H1 (cell line): ENCODE results near the gene COMT. TPM values are rescaled to one million over a fixed set of nuclear protein-coding genes. Genes with fewer than 3 reads are reported as not detected.

Experiments used
- CTCF ChIA-PET: fragments of 300-600 bp; sonication (Branson Sonifier 250); formaldehyde crosslinking; loops from one replicate; lab custom pipeline; 2021; ENCODE audit not compliant: partially characterized antibody; lab: Charles Lee
- POLR2A ChIA-PET: fragments of 300-600 bp; sonication (Branson Sonifier 250); formaldehyde crosslinking; loops from one replicate; lab custom pipeline; 2021; ENCODE audit warnings: inconsistent platforms; ENCODE audit not compliant: partially characterized antibody; lab: Charles Lee
- DNase-seq, 2 experiments: peaks; one replicate each; pipeline versions ENCODE4 v3.0.0 to v3.0.0-alpha.2; 2010 to 2022; ENCODE audit warnings: low spot score in 2 of 2, low read depth in 1 of 2, mixed read lengths in 1 of 2
- FAIRE-seq: peaks from 2 replicates; lab custom pipeline; 2011; peaks lifted over from hg19 to GRCh38; lab: Jason Lieb, UNC
- H2AFZ ChIP-seq: 2 replicates; pipeline ENCODE4 v1.8.1; 2012; ENCODE audit warnings: low read length, inconsistent platforms
- H2AK5ac ChIP-seq: 2 replicates; pipeline ENCODE4 v1.6.1; 2013; ENCODE audit warnings: low read depth, low read length
- H2BK120ac ChIP-seq: replicated peaks from 2 replicates; pipeline ENCODE3; 2013; ENCODE audit warnings: low read depth, low read length, inconsistent platforms
- H2BK12ac ChIP-seq: 2 replicates; pipeline ENCODE4 v1.6.1; 2013; ENCODE audit warnings: low read depth, low read length
- H2BK15ac ChIP-seq: 2 replicates; pipeline ENCODE4 v1.6.1; 2013; ENCODE audit warnings: low read length
- H2BK20ac ChIP-seq: 2 replicates; pipeline ENCODE4 v1.6.1; 2013; ENCODE audit warnings: low read length
- H2BK5ac ChIP-seq: 2 replicates; pipeline ENCODE4 v1.6.1; 2013; ENCODE audit warnings: low read depth, low read length
- H3K14ac ChIP-seq: 2 replicates; pipeline ENCODE4 v1.6.1; 2013; ENCODE audit warnings: inconsistent platforms; ENCODE audit not compliant: insufficient read length
- H3K18ac ChIP-seq: 2 replicates; pipeline ENCODE4 v1.6.1; 2013; ENCODE audit warnings: low read length; ENCODE audit errors: extremely low read depth
- H3K23ac ChIP-seq: 2 replicates; pipeline ENCODE4 v1.6.1; 2013; ENCODE audit warnings: inconsistent platforms; ENCODE audit not compliant: insufficient read length
- H3K23me2 ChIP-seq: 2 replicates; pipeline ENCODE4 v1.6.1; 2013; ENCODE audit warnings: low read depth, low read length
- H3K27ac ChIP-seq: 2 replicates; pipeline ENCODE4 v1.6.1; 2011; ENCODE audit warnings: low read depth, low read length, inconsistent platforms
- H3K27me3 ChIP-seq, 4 experiments: replicated peaks in 1 of 4; 1 replicate in 1 of 4; 2 replicates in 3 of 4; pipeline versions ENCODE4 v1.6.1 to v1.8.1; 2011 to 2013; ENCODE audit warnings: low read length in 3 of 4, mild to moderate bottlenecking in 3 of 4, inconsistent platforms in 2 of 4, mixed read lengths in 2 of 4, moderate library complexity in 1 of 4; ENCODE audit not compliant: control insufficient read depth in 3 of 4, insufficient read depth in 3 of 4; ENCODE audit errors: extremely low read depth in 1 of 4
- H3K36me3 ChIP-seq, 4 experiments: 2 replicates each; pipeline versions ENCODE4 v1.6.1 to v1.8.1; 2011 to 2013; ENCODE audit warnings: mild to moderate bottlenecking in 4 of 4, low read length in 3 of 4, moderate library complexity in 2 of 4, control low read depth in 1 of 4, inconsistent platforms in 1 of 4; ENCODE audit not compliant: insufficient read depth in 4 of 4, control insufficient read depth in 2 of 4
- H3K4ac ChIP-seq: replicated peaks from 2 replicates; pipeline ENCODE3; 2013; ENCODE audit warnings: low read length, low read depth, mixed read lengths, inconsistent platforms; ENCODE audit not compliant: insufficient read length
- H3K4me1 ChIP-seq, 4 experiments: replicated peaks in 1 of 4; 1 replicate in 1 of 4; 2 replicates in 3 of 4; pipeline versions ENCODE4 v1.6.1 to v1.8.1; 2011 to 2013; ENCODE audit warnings: low read length in 3 of 4, inconsistent platforms in 2 of 4, mixed read lengths in 1 of 4; ENCODE audit not compliant: insufficient read depth in 4 of 4, control insufficient read depth in 3 of 4
- H3K4me2 ChIP-seq, 2 experiments: 2 replicates each; pipeline versions ENCODE4 v1.6.1 to v1.8.1; 2011 to 2013; ENCODE audit warnings: low read depth in 2 of 2, low read length in 2 of 2, control low read depth in 1 of 2, inconsistent platforms in 1 of 2, mild to moderate bottlenecking in 1 of 2; ENCODE audit not compliant: insufficient read depth in 1 of 2
- H3K4me3 ChIP-seq, 4 experiments: fragments of 200-600, 300-600 bp in 1 of 4; sonication (generic), shearing (Covaris generic), sonication (Bioruptor Twin) in 1 of 4; 2 replicates each; pipeline versions ENCODE4 v1.5.1 to v1.8.1; 2011 to 2016; ENCODE audit warnings: low read length in 4 of 4, low read depth in 3 of 4, control low read depth in 2 of 4, inconsistent platforms in 2 of 4, mild to moderate bottlenecking in 2 of 4, mixed read lengths in 1 of 4, moderate library complexity in 1 of 4; ENCODE audit not compliant: insufficient read depth in 2 of 4; ENCODE audit errors: extremely low read depth in 1 of 4
- H3K56ac ChIP-seq: replicated peaks from 2 replicates; pipeline ENCODE3; 2013; ENCODE audit warnings: low read depth, mild to moderate bottlenecking, mixed read lengths, low read length, inconsistent platforms; ENCODE audit not compliant: insufficient read length
- H3K79me1 ChIP-seq: 2 replicates; pipeline ENCODE4 v1.6.1; 2013; ENCODE audit warnings: low read depth, low read length, control low read depth
- H3K79me2 ChIP-seq, 2 experiments: 2 replicates each; pipeline versions ENCODE4 v1.6.1 to v1.8.1; 2012 to 2013; ENCODE audit warnings: low read length in 2 of 2, mild to moderate bottlenecking in 2 of 2, inconsistent platforms in 1 of 2; ENCODE audit not compliant: insufficient read depth in 2 of 2, control insufficient read depth in 1 of 2
- H3K9ac ChIP-seq, 4 experiments: replicated peaks in 1 of 4; 1 replicate in 1 of 4; 2 replicates in 3 of 4; pipeline versions ENCODE4 v1.6.1 to v1.8.1; 2011 to 2013; ENCODE audit warnings: low read depth in 3 of 4, low read length in 3 of 4, control low read depth in 2 of 4, mild to moderate bottlenecking in 2 of 4, moderate library complexity in 2 of 4, inconsistent platforms in 1 of 4; ENCODE audit errors: extremely low read depth in 1 of 4
- H3K9me3 ChIP-seq, 2 experiments: 2 replicates each; pipeline versions ENCODE4 v1.6.1 to v1.8.1; 2012 to 2013; ENCODE audit warnings: mild to moderate bottlenecking in 2 of 2, moderate library complexity in 2 of 2, control low read depth in 1 of 2, inconsistent platforms in 1 of 2, low read depth in 1 of 2, low read length in 1 of 2, mixed read lengths in 1 of 2; ENCODE audit not compliant: insufficient read depth in 2 of 2
- H4K20me1 ChIP-seq, 2 experiments: replicated peaks in 1 of 2; 2 replicates each; pipeline versions ENCODE3 to v1.8.1; 2011 to 2013; ENCODE audit warnings: inconsistent platforms in 2 of 2, low read length in 2 of 2, mild to moderate bottlenecking in 1 of 2; ENCODE audit not compliant: insufficient read depth in 2 of 2, control insufficient read depth in 1 of 2
- H4K5ac ChIP-seq: 2 replicates; pipeline ENCODE4 v1.6.1; 2013; ENCODE audit warnings: low read length, low read depth, mixed read lengths, inconsistent platforms; ENCODE audit not compliant: insufficient read length
- H4K8ac ChIP-seq: 2 replicates; pipeline ENCODE4 v1.8.0; 2013; ENCODE audit warnings: mild to moderate bottlenecking, moderate library complexity, low read length, inconsistent platforms; ENCODE audit not compliant: insufficient read depth; ENCODE audit errors: extremely low read depth
- H4K91ac ChIP-seq: replicated peaks from 2 replicates; pipeline ENCODE3; 2013; ENCODE audit warnings: low read length, mixed read lengths, inconsistent platforms; ENCODE audit not compliant: insufficient read length
- GABPA ChIP-seq: IDR thresholded peaks from 2 replicates; pipeline ENCODE4 v1.6.1; 2011; ENCODE audit warnings: mild to moderate bottlenecking, low read length, moderate library complexity, borderline replicate concordance; ENCODE audit not compliant: insufficient read depth
- JUND ChIP-seq: IDR thresholded peaks from 2 replicates; pipeline ENCODE4 v1.6.1; 2011; ENCODE audit warnings: mild to moderate bottlenecking, improper control_type of control experiment, low read length
- KDM1A ChIP-seq: fragments of 200-600, 300-600 bp; sonication (generic); IDR thresholded peaks from 2 replicates; pipeline ENCODE4 v1.7.1; 2016; ENCODE audit warnings: mild to moderate bottlenecking, low read length, borderline replicate concordance
- WGBS, 2 experiments: shearing (Covaris generic) in 1 of 2; methylation state at CpG; one replicate each; pipeline versions ENCODE4 v1.1.6 to v1.1.7; 2013 to 2015; ENCODE audit warnings: low lambda C conversion rate in 2 of 2, mixed read lengths in 2 of 2, inconsistent platforms in 1 of 2, low coverage in 1 of 2, missing lambda C conversion rate in 1 of 2; ENCODE audit not compliant: insufficient replicate concordance in 2 of 2, insufficient coverage in 1 of 2, insufficient read length in 1 of 2; ENCODE audit errors: extremely low coverage in 1 of 2, missing lambda C conversion rate in 1 of 2; 5-methylcytosine and 5-hydroxymethylcytosine counted together
- polyA plus RNA-seq, 7 experiments: library from polyadenylated mRNA; depleted of rRNA in 3 of 7; stranded (reverse) in 5 of 7; unstranded in 2 of 7; fragments of >200 nt in 5 of 7; fragments of 200-250 nt in 2 of 7; gene quantifications; 1 replicate in 5 of 7; 2 replicates in 1 of 7; 4 replicates in 1 of 7; pipeline versions ENCODE4 v1.2.1 to v1.2.3, GENCODE V29; 2011 to 2013; ENCODE audit warnings: missing spikeins in 2 of 7, mixed read lengths in 2 of 7
- total RNA-seq: library from RNA; stranded (reverse); fragmentation: NEBNext Ultra II Directional; extraction: Animal tissue kit (Norgen Biotek cat#: 25700); gene quantifications from 2 replicates; pipeline ENCODE4 v1.2.1, GENCODE V29; 2021

The COMT gene
- total and polyA plus RNA-seq, 2 of the 8 experiments (the other 6 are each of a cell fraction or from before 2014, with no cell fraction given), result 15.2 to 33.7 TPM

GRCh38 chr22:19989725-19990067, 48.1 kb downstream of the COMT start:
- Histone ChIP-seq H4K5ac (no peak overlapping the region), H4K20me1 (peaks cover 10 to 12% of the 10 kb centered on the region in 2 experiments), H4K8ac (no peak overlapping the region), H3K79me2 (peaks cover 0 to 8% of the 10 kb centered on the region in 2 experiments; a peak in 1 of 4 replicates), H3K18ac (no peak overlapping the region), H3K79me1 (peaks cover 12% of the 10 kb centered on the region), H2BK5ac (no peak overlapping the region), H2BK120ac (no peak overlapping the region), H3K27me3 (no peaks in the 10 kb centered on the region), H3K4me1 (peaks cover 0 to 17% (median 11%) of the 10 kb centered on the region in 4 experiments; a peak in 5 of 7 replicates), H2BK20ac (no peak overlapping the region), H3K23me2 (peaks cover 5% of the 10 kb centered on the region; the same call in 1 of the 2 replicates), H3K4me2 (no peak overlapping the region), H3K9ac (no peak overlapping the region; a peak in 2 of 7 replicates), H2BK15ac (no peak overlapping the region), H3K14ac (no peak overlapping the region), H4K91ac (no peak overlapping the region), H2BK12ac (no peak overlapping the region), H2AK5ac (no peak overlapping the region), H3K36me3 (no peaks in the 10 kb centered on the region), H3K9me3 (no peaks in the 10 kb centered on the region), H3K4me3 (no peak overlapping the region), H3K4ac (no peak overlapping the region), H2AFZ (no peak overlapping the region)
- no peak for FAIRE-seq
- TF ChIP-seq KDM1A (no peak), JUND (no peak), GABPA (no peak)
- TF ChIP-seq, all 59 proteins: peak for 0
- POLR2A ChIA-PET, result interaction anchor here (0.6 to 1.5 kb wide), 3 partner anchors 36 to 132 kb away, joined by 3 to 4 read pairs (median 3); no protein-coding TSS in a partner anchor
- CTCF ChIA-PET, result interaction anchor here (1.0 to 5.8 kb wide), 2 partner anchors 13 to 24 kb away, joined by 3 to 50 read pairs; no protein-coding TSS in a partner anchor
- no peak overlapping the region for H3K23ac ChIP-seq
- no peak overlapping the region for H3K27ac ChIP-seq
- whole genome bisulfite sequencing, 2 experiments, result 83% methylated on average over 3 of the region's 3 CpGs; no CpG with 5 or more reads in 1 of the 2 experiments
- H3K56ac ChIP-seq, result no peak overlapping the region
- no peak for DNase-seq
